Smooth muscle cell (in vitro differentiated cells): ENCODE results near the gene ZNF581. TPM values are rescaled to one million over a fixed set of nuclear protein-coding genes. Genes with fewer than 3 reads are reported as not detected.

Experiments
- DNase-seq: peaks from one replicate; lab custom pipeline; 2025; ENCODE audit not compliant: unreplicated experiment; lab: John Stamatoyannopoulos, UW
- H2AFZ ChIP-seq: fragments of 200-600 bp; sonication (generic); 2 replicates; pipeline ENCODE4 v1.6.0; 2016; ENCODE audit warnings: antibody characterized with exemption, low read depth, mild to moderate bottlenecking
- H3F3A ChIP-seq: fragments of 200-600 bp; sonication (generic); 2 replicates; pipeline ENCODE4 v1.6.0; 2017; ENCODE audit warnings: antibody characterized with exemption, low read depth
- H3K27ac ChIP-seq: fragments of 200-600 bp; sonication (generic); 2 replicates; pipeline ENCODE4 v1.5.1; 2016; ENCODE audit warnings: low read depth, mild to moderate bottlenecking
- H3K27me3 ChIP-seq: fragments of 200-600 bp; sonication (generic); 2 replicates; pipeline ENCODE4 v1.6.1; 2016; ENCODE audit warnings: low read depth, mild to moderate bottlenecking
- H3K36me3 ChIP-seq: fragments of 200-600 bp; sonication (generic); 2 replicates; pipeline ENCODE4 v1.5.1; 2016; ENCODE audit warnings: low read depth
- H3K4me1 ChIP-seq: fragments of 200-600 bp; sonication (generic); 2 replicates; pipeline ENCODE4 v1.5.1; 2016; ENCODE audit warnings: low read depth
- H3K4me2 ChIP-seq: fragments of 200-600 bp; sonication (generic); 2 replicates; pipeline ENCODE4 v1.6.0; 2016; ENCODE audit warnings: mild to moderate bottlenecking
- H3K4me3 ChIP-seq: fragments of 200-600 bp; sonication (generic); 2 replicates; pipeline ENCODE4 v1.5.1; 2016; ENCODE audit warnings: mild to moderate bottlenecking
- H3K79me2 ChIP-seq: fragments of 200-600 bp; sonication (generic); 2 replicates; pipeline ENCODE4 v1.6.0; 2016; ENCODE audit warnings: low read depth, mild to moderate bottlenecking
- H3K9ac ChIP-seq: fragments of 200-600 bp; sonication (generic); 2 replicates; pipeline ENCODE4 v1.6.0; 2016; ENCODE audit warnings: low read depth
- H3K9me3 ChIP-seq: fragments of 200-600 bp; sonication (generic); replicated peaks from 2 replicates; pipeline ENCODE4 v1.5.1; 2016; ENCODE audit warnings: low read depth
- H4K20me1 ChIP-seq: fragments of 200-600 bp; sonication (generic); 2 replicates; pipeline ENCODE4 v1.6.0; 2016; ENCODE audit warnings: low read depth
- WGBS: methylation state at CpG from one replicate; pipeline ENCODE4 v1.1.7; 2016; ENCODE audit warnings: low lambda C conversion rate; 5-methylcytosine and 5-hydroxymethylcytosine counted together
- polyA plus RNA-seq: library from polyadenylated mRNA; unstranded; fragments of >200 nt; fragmentation: Nextera tagmentation; extraction: Ambion mirVana; gene quantifications from 2 replicates; pipeline ENCODE4 v1.2.1, GENCODE V29; 2016
- total RNA-seq: library from RNA; depleted of rRNA; stranded (reverse); fragments of >200 nt; gene quantifications from 2 replicates; pipeline ENCODE4 v1.2.3, GENCODE V29; 2014
- TF ChIP-seq, protein P1 (sequence below): fragments of 200-600 bp; sonication (generic); IDR thresholded peaks from 2 replicates; pipeline ENCODE4 v1.5.1; 2017; ENCODE audit warnings: borderline replicate concordance, mild to moderate bottlenecking, antibody characterized with exemption; ENCODE audit not compliant: insufficient read depth, poor library complexity, severe bottlenecking

Gene ZNF581
- total and polyA plus RNA-seq, 2 experiments from 2014 or later: 10.0 to 21.4 TPM

DNA sequence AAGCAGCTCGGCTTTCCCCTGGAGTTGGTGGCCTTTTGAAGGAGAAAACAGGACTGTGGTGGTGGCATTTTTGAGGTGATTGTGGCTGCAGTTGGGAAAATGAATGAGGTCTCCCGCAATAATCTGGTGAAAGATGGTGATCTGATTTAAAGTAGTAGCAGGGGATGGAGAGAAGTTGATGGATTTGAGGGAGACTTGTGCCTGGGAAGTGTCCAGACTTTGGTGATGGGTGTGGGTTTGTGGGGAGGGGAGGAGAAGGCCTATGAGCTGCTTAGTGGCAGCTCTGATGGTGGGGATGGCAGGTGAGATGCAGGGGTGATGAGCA, 27.6 kb downstream of the ZNF581 start:
- Histone ChIP-seq H3K36me3 (no peaks in the 10 kb centered on the region), H3K9ac (no peak overlapping the region), H2AFZ (no peak overlapping the region), H3K4me2 (no peak overlapping the region), H4K20me1 (peaks cover 78% of the 10 kb centered on the region), H3K4me3 (no peak overlapping the region), H3K9me3 (no peaks in the 10 kb centered on the region), H3K27ac (no peak overlapping the region), H3F3A (peaks cover 11% of the 10 kb centered on the region), H3K27me3 (no peaks in the 10 kb centered on the region), H3K79me2 (peaks cover 85% of the 10 kb centered on the region), H3K4me1 (no peaks in the 10 kb centered on the region)
- WGBS: 91% methylated on average over 2 of the region's 2 CpGs
- TF ChIP-seq, protein P1, sequence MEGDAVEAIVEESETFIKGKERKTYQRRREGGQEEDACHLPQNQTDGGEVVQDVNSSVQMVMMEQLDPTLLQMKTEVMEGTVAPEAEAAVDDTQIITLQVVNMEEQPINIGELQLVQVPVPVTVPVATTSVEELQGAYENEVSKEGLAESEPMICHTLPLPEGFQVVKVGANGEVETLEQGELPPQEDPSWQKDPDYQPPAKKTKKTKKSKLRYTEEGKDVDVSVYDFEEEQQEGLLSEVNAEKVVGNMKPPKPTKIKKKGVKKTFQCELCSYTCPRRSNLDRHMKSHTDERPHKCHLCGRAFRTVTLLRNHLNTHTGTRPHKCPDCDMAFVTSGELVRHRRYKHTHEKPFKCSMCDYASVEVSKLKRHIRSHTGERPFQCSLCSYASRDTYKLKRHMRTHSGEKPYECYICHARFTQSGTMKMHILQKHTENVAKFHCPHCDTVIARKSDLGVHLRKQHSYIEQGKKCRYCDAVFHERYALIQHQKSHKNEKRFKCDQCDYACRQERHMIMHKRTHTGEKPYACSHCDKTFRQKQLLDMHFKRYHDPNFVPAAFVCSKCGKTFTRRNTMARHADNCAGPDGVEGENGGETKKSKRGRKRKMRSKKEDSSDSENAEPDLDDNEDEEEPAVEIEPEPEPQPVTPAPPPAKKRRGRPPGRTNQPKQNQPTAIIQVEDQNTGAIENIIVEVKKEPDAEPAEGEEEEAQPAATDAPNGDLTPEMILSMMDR: no peak
- no peak for DNase-seq

- 97% methylated on average over 5 of the region's 5 CpGs for WGBS
- no peaks in the 10 kb centered on the region for H3K27me3 ChIP-seq
- H3K36me3 ChIP-seq: no peaks in the 10 kb centered on the region
- TF ChIP-seq, protein P1: no peak
- peaks cover 77% of the 10 kb centered on the region for H4K20me1 ChIP-seq
- H3K4me3 ChIP-seq: no peak overlapping the region
- no peak for DNase-seq
- H3K27ac ChIP-seq: peak overlapping the region; percentile 46
- H3K9me3 ChIP-seq: no peaks in the 10 kb centered on the region
- peaks cover 11% of the 10 kb centered on the region for H3F3A ChIP-seq
- H2AFZ ChIP-seq: no peak overlapping the region
- H3K9ac ChIP-seq: no peak overlapping the region
- H3K4me1 ChIP-seq: peaks cover 5% of the 10 kb centered on the region
- H3K79me2 ChIP-seq: peaks cover 85% of the 10 kb centered on the region
- H3K4me2 ChIP-seq: no peak overlapping the region
Observed at GRCh38 chr19:55672418-55672817, 29.0 kb downstream of the ZNF581 start.

GRCh38 chr19:55673465-55673864, 30.0 kb downstream of the ZNF581 start:
- no peak overlapping the region for H3K4me3 ChIP-seq
- no peak overlapping the region for H3K4me2 ChIP-seq
- no peaks in the 10 kb centered on the region for H3K9me3 ChIP-seq
- no peaks in the 10 kb centered on the region for H3K36me3 ChIP-seq
- H3K27me3 ChIP-seq: no peaks in the 10 kb centered on the region
- H3K9ac ChIP-seq: no peak overlapping the region
- peak overlapping the region; percentile 46 for H3K27ac ChIP-seq
- H4K20me1 ChIP-seq: peaks cover 77% of the 10 kb centered on the region
- H2AFZ ChIP-seq: no peak overlapping the region
- H3K4me1 ChIP-seq: peaks cover 5% of the 10 kb centered on the region
- H3K79me2 ChIP-seq: peaks cover 85% of the 10 kb centered on the region
- 80% methylated on average over 9 of the region's 9 CpGs for WGBS
- TF ChIP-seq, protein P1: no peak
- DNase-seq: no peak
- H3F3A ChIP-seq: peaks cover 11% of the 10 kb centered on the region

GRCh38 chr19:55673889-55674288, 30.4 kb downstream of the ZNF581 start:
- Histone ChIP-seq H3K27me3 (no peaks in the 10 kb centered on the region), H3K36me3 (no peaks in the 10 kb centered on the region), H3K4me1 (peaks cover 5% of the 10 kb centered on the region), H3K9me3 (no peaks in the 10 kb centered on the region), H3K79me2 (peaks cover 86% of the 10 kb centered on the region), H3F3A (peaks cover 11% of the 10 kb centered on the region), H2AFZ (no peak overlapping the region), H4K20me1 (peaks cover 77% of the 10 kb centered on the region), H3K4me3 (no peak overlapping the region), H3K4me2 (peak overlapping the region; percentile 94), H3K27ac (peak overlapping the region; percentile 88), H3K9ac (no peak overlapping the region)
- WGBS: 93% methylated on average over 7 of the region's 15 CpGs
- TF ChIP-seq, protein P1: no peak
- DNase-seq: no peak
